HL-60/S4 (cell line): ENCODE data around the gene DDX6.
"Not testable (repeated sequence)": the region's sequence is repeated elsewhere in the genome, so short reads cannot be mapped to it uniquely, and the experiment has no call there.

Experiments used
- in situ Hi-C: fragments of 300-500 bp; cut with MboI; formaldehyde crosslinking; loops from 2 replicates; pipeline ENCODE4 v1.14.3; 2022; ENCODE audit warnings: low sequenced_read_pairs

Gene DDX6

DNA sequence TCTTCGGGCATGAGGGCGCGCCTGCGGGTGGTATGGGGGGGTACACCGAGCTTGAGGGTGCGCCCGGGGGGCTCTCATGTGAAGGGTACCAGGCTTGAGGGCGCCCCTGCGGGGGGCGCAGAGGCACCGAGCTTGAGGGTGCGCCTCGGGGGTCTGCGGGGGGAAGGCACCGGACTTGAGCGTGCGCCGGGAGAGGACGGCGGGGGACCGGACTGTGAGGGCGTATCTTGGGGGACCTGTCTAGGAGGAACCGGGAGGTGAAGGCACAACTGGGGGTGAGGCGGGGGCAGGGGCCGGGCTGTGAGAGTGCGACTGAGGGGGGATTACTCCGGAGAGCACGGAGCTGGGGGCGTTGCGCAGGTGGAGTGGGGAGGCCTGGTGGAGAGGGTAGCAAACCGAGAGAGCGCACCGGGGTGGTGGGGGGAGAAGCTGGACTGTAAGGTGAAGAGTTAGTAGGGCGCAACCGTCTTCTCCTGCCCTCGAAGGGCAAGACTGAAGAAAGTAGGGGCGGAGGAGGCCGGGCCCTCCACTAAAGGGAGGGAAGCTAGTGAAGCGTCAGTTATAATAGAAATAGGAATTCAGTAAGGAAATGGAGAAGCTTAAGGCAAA lies 1.1 kb upstream of the DDX6 start:
- in situ Hi-C loops: no loop called here

DNA sequence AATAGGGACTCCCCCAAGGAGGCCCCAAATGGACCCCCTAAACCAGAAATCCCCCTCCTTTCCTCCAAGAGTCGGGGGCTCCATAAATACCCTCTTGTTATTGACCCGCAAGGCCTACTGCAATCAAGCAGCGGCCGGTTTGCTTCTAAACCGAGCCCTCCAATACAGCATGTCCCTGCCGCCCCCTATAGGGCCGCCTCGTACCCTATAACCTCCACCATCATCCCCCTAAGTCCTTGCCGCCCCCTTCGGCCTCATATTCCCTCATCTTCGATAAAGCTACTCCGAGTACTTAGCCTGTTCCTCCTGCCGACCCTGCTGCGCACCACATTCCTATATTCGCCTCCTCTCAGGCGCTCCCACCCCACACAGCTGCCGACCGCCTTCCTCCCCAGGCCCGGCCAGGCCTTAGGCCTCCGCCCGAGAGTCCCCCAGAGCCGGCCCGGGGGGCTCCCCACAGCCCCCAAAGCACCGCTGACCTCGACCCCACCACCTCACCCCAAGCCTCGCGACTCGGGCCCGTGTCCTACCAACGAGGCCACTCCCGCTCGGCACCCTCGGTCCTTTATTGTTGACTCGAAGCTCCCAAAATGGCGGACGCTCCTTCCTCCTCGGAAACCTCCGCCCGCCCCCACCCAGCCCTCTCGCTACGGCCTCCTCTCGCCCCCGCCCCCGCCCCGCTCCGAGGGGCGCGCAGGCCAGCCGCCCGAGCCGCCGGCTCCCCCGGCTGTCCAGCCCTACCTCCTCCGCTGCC lies 430 bp downstream of the DDX6 start:
- in situ Hi-C loops: no loop called here

DNA sequence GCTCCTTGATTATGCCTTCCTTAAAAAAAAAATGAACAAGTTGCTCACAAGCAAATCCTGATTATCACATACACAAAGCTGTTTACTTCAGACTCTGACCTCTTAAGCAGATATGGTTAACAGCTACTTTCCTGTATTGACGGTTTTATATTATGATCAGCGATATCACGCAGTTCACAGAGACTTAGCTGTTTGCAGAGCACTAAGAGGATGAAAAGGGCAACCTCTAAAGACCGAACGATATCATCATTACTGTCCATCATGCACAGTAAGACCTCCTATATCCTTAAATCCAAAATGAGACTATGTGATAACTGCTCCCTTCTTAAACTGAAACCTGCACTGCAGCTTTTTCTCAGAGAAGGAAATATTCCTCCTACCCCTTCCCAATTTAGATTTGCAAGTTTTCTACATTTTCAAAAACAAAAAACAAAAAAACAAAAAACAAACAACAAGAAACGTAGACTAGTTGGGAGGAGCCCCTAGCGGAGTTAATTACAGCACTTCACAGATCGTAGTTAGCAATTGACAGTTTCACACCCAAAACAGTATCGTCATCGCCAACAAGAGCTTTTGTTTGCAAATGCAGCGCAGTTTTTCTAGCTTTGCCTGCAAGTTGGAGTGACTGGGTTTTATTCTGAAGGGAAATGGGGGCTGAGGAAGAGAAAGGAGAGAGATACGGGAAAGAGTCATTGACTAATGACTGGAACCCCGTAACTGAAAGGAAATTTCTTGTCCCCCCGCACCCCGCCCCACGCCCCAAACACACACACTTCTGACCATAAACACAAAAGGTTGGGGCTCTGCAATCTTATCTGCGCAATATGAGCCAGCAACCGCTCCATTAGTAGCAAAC lies 1.2 kb downstream of the DDX6 start:
- in situ Hi-C loops: no loop called here

DNA sequence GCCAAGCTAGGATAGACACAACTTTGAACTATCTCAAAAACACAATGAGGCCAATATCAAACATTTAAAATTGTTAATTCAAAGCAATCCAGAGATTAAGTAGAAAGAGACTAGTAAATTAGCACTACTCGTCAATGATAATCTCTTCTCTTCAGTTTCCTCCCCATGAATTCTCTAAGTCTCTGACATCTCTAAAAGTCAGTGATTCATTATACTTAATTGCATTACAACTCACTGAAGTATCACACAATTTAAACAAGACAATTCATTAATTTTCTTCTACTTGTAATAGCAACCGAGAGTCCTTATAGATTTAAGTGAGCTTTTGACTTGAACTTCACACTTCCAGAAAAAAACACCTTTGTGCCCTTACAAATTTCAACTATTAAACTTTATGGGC lies 4.3 kb downstream of the DDX6 start:
- in situ Hi-C loops: no loop called here

DNA sequence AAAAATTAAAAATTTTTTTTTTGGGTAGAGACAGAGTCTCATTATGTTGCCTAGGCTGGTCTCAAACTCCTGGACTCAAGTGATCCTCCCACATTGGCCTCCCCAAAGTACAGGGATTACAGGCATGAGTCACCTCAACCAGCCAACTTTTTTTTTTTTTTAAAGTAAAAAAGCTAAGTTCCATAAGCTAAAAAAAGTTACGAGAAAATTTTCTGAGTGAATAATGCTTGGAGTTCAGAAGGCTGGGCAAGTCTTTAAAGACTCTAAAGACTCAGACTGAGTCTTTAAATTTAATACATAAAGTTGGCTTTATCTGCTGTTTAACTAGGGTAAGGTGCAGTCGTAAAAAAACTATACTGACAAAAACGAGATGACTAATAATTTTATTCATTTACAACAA lies 5.6 kb downstream of the DDX6 start:
- in situ Hi-C loops: no loop called here

DNA sequence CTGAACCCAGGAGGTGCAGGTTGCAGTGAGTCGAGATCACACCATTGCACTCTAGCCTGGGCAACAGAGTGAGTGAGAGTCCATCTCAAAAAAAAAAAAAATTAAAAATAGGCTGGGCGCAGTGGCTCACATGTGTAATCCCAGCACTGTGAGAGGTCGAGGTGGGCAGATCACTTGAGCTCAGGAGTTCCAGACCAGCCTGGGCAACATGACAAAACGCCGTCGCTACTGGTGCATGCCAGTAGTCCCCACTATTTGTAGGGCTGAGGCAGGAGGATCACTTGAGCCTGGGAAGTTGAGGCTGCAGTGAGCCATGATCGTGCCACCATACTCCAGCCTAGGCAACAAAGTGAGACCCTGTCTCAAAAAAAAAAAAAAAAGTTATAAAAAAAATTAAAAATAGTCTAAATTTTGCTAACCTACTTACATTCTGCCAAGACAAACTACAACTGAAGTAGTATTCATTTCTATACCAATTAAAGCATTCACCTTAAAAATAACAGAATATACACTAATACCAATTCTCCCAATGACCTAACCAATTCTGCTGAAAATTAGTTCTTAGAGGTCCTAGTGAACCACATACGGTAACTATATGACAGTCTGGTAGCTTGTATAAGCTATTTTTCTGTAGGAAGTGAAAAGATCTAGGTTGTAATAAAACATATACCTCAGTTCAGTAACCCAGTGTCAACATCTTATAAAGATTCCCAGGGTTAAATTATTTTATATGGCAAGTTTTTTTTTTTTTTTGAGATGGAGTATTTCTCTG lies 7.1 kb downstream of the DDX6 start:
- in situ Hi-C loops: no loop called here

DNA sequence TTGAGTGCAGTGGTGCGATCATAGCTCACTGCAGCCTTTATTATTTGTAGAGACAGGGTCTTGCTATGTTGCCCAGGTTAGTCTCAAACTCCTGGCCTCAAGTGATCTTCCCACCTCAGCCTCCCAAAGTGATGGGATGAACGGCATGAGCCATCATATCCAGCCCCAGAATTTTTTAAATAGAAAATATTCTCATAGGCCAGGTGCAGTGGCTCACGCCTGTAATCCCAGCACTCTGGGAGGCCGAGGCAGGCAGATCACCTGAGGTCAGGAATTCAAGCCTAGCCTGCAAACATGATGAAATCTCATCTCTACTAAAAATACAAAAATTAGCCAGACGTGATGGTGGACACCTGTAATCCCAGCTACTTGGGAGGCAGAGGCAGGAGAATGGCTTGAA lies 7.6 kb downstream of the DDX6 start:
- in situ Hi-C loops: not testable (repeated sequence)

DNA sequence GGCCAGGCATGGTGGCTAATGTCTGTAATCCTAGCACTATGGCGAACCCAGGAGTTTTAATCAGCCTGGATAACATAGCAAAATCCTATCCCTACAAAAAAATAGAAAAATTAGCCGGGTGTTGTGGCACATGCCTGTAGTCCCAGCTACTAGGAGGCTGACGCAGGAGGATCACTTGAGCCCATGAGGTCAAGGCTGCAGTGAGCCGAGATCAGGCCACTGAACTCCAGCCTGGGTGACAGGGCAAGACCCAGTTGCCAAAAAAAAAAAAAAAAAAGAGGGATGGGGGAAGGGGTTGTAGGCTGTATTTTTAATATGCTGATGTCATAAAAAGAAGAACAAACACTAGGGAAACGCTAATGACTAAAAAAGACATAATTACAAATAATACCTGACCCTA lies 12.1 kb downstream of the DDX6 start:
- in situ Hi-C loops: no loop called here

DNA sequence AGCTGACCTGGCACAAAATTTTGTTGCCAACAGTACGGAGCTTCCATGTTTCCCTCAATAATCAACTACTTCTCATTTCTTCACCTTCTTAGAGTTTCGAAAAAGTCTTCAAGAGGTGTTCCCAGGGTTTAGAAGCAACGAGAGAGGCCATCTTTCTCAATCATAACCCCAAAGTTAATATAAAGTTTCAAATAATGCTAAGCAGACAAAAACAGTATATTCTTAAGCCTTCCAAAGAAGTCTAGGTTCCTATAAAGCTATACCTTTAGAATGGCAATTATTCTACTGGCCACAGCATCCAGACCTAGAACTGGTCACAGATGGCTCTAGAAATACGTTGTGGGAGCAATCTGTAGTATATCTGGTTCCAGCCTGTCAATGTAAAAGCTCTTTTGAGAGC lies 16.9 kb downstream of the DDX6 start:
- in situ Hi-C loops: no loop called here

DNA sequence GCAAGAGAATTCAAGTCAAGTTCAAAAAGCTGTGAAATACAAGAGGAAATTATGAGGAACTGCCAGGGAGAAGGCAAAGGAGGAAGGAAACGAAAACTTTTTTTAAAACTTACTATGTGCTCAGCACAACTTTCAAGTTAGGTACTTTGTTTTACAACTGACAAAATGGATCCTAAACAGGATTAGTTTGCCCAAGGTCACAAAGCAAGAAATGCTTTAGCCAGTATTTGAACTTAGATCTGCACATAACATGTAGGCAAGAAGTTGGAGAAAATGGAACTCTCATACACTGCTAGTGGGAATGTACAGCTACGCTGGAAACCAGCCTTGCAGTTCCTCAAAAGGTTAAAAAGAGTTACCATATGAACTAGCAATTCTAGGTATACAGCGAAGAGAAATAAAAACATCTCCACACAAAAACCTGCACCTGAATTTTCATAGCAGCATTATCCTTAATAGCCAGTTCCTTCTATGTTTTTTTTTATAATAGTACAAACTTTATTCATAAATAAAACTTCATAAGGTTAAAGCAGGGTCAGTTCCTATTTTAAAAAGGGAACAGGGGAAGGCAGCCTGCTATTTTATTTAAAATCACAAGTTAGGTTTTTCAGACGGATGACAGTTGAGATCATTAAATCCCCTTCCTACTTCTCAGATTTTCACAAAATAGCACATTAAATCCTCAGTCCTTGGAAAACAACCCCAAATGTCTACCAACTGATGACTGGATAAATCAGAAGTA lies 19.2 kb downstream of the DDX6 start:
- in situ Hi-C loops: no loop called here

DNA sequence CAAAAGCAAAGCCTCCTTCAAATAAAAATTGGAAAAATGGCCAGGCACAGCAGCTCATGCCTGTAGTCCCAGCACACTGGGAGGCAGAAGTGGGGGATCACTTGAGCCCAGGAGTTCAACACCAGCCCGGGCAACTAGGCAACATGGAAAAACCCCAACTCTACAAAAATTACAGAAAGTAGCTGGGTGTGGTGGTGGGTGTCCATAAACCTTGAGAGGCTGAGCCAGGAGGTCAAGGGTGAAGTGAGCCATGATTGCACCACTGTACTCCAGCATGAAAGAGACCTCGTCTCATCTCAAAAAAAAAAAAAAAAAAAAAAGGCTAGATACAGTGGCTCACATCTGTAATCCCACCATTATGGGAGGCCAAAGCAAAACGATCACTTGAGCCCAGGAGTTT lies 22.3 kb downstream of the DDX6 start:
- in situ Hi-C loops: no loop called here

DNA sequence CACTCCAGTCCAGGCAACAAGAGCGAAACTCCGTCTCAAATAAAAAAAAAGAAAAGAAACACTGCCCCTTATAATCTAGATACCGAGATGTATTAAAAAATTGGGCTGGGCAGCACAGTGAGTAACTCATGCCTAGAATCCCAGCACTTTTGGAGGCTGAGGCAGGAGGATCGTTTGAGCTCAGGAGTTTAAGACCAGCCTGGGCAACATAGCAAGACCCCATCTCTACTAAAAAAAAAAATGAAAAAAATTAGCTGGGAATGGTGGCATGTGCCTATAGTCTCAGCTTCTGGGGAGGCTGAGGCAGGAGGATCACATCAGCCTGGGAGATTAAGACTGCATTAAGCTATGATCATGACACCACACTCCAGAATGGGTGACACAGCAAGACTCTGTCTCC lies 24.9 kb downstream of the DDX6 start:
- in situ Hi-C loops: no loop called here

DNA sequence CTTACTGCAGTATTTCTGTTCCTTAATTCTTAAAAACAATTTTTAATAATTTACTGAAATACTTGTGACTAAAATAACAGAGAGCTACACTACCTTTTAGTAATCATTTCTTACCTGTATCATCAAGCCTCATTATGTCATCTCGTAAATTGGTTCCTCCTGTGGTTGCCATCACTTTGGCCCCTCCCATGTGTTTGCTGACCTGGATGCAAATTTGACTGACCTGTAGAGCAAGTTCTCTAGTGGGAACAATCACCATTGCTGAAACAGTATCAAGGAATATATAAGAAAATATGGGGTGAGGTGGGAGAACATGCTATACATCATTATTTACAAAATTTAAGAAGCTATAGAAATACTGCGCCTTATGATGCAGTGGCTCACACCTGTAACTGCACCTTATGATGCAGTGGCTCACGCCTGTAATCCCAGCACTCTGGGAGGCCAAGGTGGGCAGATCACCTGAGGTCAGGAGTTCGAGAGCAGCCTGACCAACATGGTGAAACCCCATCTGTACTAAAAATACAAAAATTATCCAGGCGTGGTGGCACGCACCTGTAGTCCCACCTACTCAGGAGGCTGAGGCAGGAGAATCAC lies 25.8 kb downstream of the DDX6 start:
- in situ Hi-C loops: not testable (repeated sequence)

DNA sequence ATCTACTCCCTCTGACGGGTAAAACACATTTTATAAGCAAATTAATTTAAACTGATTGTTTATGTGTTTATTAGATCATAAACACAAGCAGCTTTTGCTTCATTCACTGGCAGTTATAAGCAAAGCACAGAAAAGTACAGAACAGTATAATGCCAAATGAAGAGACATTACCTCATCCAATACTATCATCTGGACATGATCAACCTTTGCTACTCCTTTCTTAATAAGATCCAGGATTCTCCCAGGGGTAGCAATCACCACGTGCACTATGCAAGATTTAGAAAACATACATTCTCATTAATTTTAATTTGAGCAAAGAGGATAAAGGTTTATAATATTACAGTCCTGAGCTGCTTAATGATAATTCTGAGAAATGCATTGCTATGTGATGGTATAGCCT lies 27.9 kb downstream of the DDX6 start:
- in situ Hi-C loops: no loop called here

DNA sequence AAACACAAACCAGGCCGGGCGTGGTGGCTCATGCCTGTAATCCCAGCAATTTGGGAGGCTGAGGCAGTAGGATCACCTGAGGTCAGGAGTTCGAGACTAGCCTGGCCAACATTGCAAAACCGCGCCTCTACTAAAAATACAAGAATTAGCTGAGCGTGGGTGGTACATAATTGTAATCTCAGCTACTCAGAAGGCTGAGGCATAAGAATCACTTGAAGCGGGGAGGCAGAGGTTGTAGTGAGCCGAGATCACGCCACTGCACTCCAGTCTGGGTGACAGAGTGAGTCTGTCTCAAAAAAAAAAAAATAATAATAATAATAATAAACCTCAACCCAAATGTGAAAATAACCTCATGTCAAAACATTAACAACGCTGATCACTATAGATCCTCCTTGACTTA lies 29.0 kb downstream of the DDX6 start:
- in situ Hi-C loops: not testable (repeated sequence)

DNA sequence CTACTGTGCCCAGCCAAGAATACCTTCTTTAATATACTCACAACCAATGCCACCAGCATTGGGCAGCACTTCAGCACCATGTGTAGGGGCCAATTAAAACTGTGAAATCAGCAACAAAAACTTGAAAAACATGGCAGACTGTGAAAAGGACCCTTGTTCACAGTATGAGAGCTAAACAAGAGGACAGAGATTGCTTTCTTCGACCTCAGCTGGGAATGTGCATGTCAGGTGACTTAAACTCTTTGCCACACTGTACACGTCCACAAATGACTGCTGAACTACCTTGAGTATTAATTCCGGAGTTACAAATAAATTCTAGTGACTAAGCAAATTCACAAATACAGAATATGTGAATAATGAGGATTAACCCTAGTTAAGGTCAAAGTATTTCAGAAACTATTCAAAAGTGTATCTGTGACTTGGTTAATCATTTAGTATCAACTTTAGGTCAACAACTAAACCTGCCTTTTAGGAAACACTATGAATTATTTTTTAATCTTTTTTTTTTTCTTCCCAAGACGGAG lies 33.0 kb downstream of the DDX6 start:
- in situ Hi-C loops: no loop called here

DNA sequence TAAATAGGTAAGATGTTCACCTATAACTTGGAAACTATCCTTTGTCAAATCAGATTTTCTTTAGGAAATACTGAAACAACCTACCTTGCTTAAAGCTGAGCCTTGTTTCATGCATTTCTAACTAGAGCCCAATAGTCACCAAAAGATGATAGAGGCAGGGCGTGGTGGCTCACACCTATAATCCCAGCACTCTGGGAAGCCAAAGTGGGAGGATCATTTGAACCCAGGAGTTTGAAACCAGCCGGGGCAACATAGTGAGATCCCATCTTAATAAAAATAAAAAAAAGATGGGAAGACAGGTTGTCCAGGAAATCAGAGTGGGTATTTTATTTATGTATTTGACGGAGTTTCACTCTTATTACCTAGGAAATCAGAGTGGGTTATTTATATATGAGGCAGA lies 38.3 kb downstream of the DDX6 start:
- in situ Hi-C loops: no loop called here

DNA sequence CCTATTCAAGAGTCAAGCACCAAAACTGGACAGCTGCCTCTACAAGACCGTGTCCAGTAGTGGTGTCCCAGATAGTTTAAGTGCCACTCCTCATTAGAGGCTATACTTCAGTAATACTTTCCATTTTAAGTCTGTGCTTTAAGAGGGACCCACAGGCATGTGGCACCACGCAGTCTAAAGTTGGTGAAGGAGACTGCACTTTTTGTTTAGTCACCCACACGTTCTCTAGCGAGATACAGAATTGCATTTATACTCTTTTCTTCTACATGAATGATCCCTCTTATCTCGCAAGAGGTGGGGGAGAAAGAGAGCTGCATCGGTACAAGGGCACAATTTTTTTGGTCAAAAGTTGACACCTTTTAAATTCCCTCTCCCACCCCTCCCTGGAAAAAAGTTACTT lies 41.5 kb downstream of the DDX6 start:
- in situ Hi-C loops: no loop called here

DNA sequence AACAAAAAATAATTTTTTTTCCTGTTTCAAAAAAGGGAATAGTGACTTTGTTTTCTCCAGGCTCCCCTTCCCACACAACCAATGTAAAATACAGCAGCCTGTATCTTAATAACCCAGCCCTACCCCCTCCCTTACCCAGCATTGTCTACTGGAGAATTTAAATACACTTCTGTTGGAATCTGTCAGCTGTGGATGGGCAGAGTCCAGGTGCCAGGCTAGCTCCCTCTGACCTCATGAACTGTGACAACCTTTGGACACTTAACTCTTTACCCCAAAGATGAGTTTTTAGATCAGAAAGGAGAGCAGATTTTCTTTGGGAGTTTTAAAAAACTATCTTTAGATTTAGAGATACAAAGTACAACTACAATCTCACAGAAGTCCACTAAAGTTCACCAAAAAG lies 42.9 kb downstream of the DDX6 start:
- in situ Hi-C loops: no loop called here
